ENCODE data around the gene RNASE9.
"Not testable (repeated sequence)": the region's sequence is repeated elsewhere in the genome, so short reads cannot be mapped to it uniquely, and the experiment has no call there.

Gene RNASE9

GRCh38 chr14:20560961-20561360 lies at the start of gene RNASE9:
TSS of gene RNASE9 (minus strand) at chr14:20561047.
- no peak for DNase-seq (ENCODE audit: low read depth in 2 of 2)

GRCh38 chr14:20610002-20610765 lies 49.3 kb upstream of the RNASE9 start:
- peak; percentile 44 to 51 for DNase-seq (ENCODE audit: low read depth in 2 of 2)

GRCh38 chr14:20609215-20610001 lies 48.6 kb upstream of the RNASE9 start:
- DNase-seq (ENCODE audit: low read depth in 2 of 2): no peak

- no peak for DNase-seq (ENCODE audit: low read depth in 2 of 2)
These were observed 47.7 kb upstream of the RNASE9 start for GRCh38 chr14:20608383-20609110.

GRCh38 chr14:20607617-20608016 lies 46.8 kb upstream of the RNASE9 start:
- no peak for DNase-seq (ENCODE audit: low read depth in 2 of 2)

DNA sequence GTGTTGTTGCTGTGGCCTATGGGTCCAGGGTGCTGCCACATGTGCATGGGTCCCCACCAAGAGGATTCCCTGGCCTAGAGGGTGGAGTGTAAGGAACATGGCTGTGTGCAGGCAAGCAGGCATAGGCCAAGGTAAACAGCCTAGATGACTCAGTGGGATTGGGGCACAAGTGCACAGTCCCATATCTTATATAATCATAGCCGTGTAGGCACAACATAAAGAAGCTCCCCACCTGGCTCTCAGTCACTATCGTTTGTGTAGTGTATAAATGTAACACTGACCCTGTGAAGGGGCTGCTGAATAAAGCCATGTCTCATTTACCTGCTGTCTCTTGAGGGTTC lies 46.0 kb upstream of the RNASE9 start:
- DNase-seq (ENCODE audit: low read depth in 2 of 2): no peak

DNA sequence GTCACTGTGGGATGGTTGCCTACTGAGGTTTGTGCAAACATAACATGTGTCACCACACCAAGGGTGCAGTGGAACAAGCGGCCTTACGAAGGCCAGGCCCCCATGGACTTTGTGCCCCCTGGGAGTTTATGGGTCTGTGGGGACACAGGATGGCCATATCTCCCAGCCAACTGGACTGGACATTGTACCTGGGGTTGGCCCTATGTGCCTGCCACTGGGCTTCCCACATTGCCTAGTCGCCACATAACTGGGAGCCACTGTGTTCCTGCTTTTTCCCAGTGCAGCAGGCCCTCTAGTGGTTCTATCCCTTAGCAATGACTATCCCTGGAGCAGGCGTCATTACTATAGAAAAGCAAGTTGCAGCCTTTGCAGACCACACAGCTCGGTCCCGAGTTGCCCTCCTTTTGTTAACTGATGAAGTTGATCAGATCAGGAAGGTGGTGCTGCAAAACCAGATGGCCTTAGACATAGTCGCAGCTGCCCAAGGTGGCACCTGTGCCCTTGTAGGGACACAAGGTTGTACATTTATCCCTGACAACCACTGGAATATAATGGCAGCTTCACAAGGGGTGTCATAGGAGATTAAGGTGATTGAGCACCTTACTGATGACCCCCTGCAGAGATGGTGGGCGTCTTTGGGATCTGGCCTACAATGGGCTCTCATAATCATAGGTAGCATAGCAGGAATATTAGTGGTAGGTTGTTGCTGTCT lies 45.5 kb upstream of the RNASE9 start:
- DNase-seq (ENCODE audit: low read depth in 2 of 2): no peak

DNA sequence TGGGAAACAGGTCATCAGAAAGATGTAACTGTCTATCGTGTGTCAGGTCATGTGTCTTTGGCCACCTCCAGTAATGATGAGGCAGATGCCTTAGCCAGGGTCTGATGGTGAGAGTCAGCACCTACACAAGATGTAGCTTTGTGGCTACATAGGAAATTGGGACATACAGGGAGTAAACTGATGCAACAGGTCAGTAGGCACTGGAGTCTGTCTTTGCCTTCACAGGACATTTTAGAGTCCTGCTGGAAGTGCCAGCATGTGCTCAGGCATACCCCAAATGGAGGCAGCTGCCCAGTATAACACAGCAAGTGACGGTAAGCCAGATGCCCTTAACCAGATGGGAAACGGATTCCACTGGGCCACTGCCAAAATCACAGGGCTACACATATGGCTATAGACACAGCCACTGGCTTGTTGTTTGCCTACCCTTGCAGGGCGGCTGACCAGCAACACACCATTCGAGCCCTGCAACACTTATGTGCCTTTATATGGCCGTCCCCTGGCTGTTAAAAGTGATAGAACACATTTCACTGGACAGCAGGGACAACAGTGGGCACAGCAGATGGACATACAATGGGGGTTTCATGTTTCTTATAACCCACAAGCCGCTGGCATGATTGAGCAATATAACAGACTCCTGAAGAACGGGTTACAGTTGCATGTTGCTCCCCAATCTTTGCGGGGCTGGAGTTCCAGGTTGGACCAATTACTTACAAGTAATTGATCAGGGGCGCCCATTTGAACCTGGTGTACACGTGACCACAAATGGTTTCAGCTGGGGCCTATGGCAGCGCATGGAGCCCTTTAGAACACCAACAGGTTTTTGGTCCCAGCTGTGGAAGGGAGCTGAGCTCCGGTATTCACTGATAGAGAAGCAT lies 43.2 kb upstream of the RNASE9 start:
- DNase-seq (ENCODE audit: low read depth in 2 of 2): no peak

DNA sequence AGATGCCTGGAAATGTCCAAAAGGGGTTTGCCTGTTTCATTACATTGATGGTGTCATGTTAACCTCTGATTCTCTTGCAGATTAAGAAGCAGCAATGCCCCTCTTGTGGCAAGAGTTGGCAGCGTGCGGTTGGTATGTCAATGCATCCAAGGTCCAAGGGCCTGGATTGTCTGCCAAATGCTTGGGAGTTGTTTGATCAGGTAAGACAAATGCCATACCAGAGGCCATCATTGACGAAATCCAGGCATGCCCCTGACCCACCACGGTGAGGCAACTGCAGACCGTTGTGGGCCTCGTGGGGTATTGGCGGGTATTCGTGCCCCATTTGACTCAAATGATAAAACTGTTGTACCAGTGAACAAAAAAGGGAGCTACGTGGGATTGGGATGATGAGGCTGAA lies 41.7 kb upstream of the RNASE9 start:
- no peak for DNase-seq (ENCODE audit: low read depth in 2 of 2)

GRCh38 chr14:20601522-20601921 lies 40.7 kb upstream of the RNASE9 start:
- no peak for DNase-seq (ENCODE audit: low read depth in 2 of 2)

- DNase-seq (ENCODE audit: low read depth in 2 of 2): no peak
These were observed 36.3 kb upstream of the RNASE9 start for GRCh38 chr14:20597108-20597507.

DNA sequence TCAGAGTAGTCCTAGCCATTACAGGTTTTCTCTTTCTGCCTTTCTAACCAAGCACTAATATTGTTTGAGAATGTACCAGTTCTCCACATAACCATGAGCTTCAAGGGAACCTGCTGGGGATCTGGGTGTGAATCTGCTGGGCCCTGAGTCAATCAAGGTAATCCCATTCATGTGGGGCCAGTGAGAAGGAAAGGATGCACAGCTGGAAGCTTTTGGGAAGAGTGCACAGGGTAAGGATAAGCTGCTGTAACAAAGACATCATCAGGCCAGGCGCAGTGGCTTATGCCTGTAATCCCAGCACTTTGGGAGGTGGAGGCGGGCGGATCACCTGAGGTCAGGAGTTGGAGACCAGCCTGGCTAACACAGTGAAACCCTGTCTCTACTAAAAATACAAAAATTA lies 34.9 kb upstream of the RNASE9 start:
- not testable (repeated sequence) for DNase-seq (ENCODE audit: low read depth in 2 of 2)

GRCh38 chr14:20592574-20592973 lies 31.7 kb upstream of the RNASE9 start:
- no peak for DNase-seq (ENCODE audit: low read depth in 2 of 2)

DNA sequence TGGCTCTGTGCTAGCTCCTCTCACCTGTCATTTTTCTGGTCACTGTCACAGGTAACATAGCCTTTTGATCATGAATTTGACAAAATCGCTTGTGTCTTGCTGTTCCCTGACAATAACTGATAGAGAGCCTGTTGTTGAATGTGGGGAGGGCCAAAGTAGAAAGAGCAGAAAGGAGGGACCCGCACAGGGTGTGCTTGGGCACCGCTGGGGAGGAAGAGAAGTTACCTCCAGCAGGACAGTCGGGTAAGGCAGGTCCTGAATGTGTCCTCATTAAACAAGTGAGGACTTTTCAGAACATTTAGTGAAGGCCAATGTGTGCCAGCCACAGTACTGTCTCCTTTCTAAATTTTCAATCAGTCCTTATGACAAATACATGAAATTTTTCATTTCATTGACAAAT lies 30.4 kb upstream of the RNASE9 start, which contains the start of gene RNASE12:
TSS of gene RNASE12 (minus strand) at position 142 of the 400 bp plus-strand sequence. CDS start 653 bp downstream, outside the sequence.
- no peak for DNase-seq (ENCODE audit: low read depth in 2 of 2)

- no peak for DNase-seq (ENCODE audit: low read depth in 2 of 2)
These were observed 26.8 kb upstream of the RNASE9 start, which contains the start of gene RNASE11 for GRCh38 chr14:20587489-20588154. TSS of gene RNASE11 (minus strand) at chr14:20588001.

DNA sequence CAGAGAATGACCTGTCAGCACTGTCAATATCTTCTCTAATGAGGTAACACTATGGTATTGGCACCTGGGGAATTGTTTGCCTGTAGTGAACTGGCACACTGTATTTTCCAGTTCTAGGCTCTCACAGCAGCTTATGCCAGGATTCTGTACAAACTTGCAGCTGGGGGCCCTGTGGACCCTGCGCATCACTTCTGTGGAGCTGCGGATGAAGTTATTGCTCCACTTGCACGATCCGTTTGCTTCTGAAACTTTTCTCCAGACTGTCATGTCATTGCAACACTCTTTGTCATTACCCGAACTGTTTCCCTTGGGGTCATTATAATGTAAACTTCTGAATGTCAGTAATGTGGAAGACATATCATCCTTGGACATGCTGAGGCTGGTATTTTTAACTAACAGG lies 23.1 kb upstream of the RNASE9 start:
- no peak for DNase-seq (ENCODE audit: low read depth in 2 of 2)

GRCh38 chr14:20583142-20583541 lies 22.3 kb upstream of the RNASE9 start:
- DNase-seq (ENCODE audit: low read depth in 2 of 2): no peak

- DNase-seq (ENCODE audit: low read depth in 2 of 2): no peak
These were observed 19.4 kb upstream of the RNASE9 start for GRCh38 chr14:20580242-20580641.

GRCh38 chr14:20578784-20579502 lies 18.1 kb upstream of the RNASE9 start:
- DNase-seq (ENCODE audit: low read depth in 2 of 2): no peak

DNA sequence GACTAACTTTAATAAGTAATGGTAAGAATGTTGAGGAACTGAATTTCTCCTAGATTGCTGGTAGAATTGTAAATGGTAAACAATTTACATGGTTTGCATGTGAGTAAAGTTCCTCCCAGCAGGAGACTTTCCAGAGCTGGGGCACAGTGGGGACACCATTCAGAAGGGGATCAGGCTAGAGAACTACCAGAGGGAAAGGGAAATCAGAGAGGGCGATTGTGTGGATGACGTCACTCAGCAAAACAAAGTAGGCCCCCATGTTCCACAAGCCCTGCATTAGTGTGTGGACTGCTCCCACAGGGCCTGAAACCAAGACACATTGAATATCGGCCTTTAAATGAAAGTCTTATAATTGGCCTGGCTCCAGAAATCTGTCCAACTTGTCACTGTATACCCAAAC lies 17.5 kb upstream of the RNASE9 start:
- no peak for DNase-seq (ENCODE audit: low read depth in 2 of 2)

Measured in stimulated activated CD4-positive, alpha-beta T cell treated with anti-CD3 and anti-CD28 coated beads, Interleukin-1b, Interleukin-23, amount 100 ng/mL, for 1 hour (primary cell).